Ectodermal cell (in vitro differentiated cells): ENCODE measurements around the gene ADPGK. TPM values are rescaled to one million over a fixed set of nuclear protein-coding genes. Genes with fewer than 3 reads are reported as not detected.

Source experiments
- H3K27ac ChIP-seq: 2 replicates; pipeline ENCODE4 v1.7.0; 2013; ENCODE audit warnings: mild to moderate bottlenecking, low read depth, low read length; ENCODE audit not compliant: insufficient read depth, poor library complexity, severe bottlenecking
- H3K27me3 ChIP-seq: 2 replicates; pipeline ENCODE4 v1.7.0; 2013; ENCODE audit warnings: mild to moderate bottlenecking, low read length; ENCODE audit not compliant: insufficient read depth, control insufficient read depth, poor library complexity, severe bottlenecking
- H3K36me3 ChIP-seq: one replicate; pipeline ENCODE4 v1.7.0; 2013; ENCODE audit warnings: low read length; ENCODE audit not compliant: control insufficient read depth, insufficient read depth
- H3K4me1 ChIP-seq: one replicate; pipeline ENCODE4 v1.7.0; 2013; ENCODE audit warnings: low read length; ENCODE audit not compliant: control insufficient read depth, insufficient read depth
- H3K4me3 ChIP-seq: 2 replicates; pipeline ENCODE4 v1.7.0; 2013; ENCODE audit warnings: low read depth, low read length, control low read depth; ENCODE audit not compliant: insufficient read depth
- H3K9me3 ChIP-seq: 2 replicates; pipeline ENCODE4 v1.7.0; 2013; ENCODE audit warnings: mild to moderate bottlenecking, low read length, moderate library complexity; ENCODE audit not compliant: control insufficient read depth
- WGBS, 2 experiments: methylation state at CpG; one replicate each; pipeline ENCODE4 v1.1.7; 2013; ENCODE audit warnings: missing lambda C conversion rate in 2 of 2; 5-methylcytosine and 5-hydroxymethylcytosine counted together
- polyA plus RNA-seq, 4 experiments: library from polyadenylated mRNA; stranded (reverse); fragments of 50-300 nt; gene quantifications; one replicate each; pipeline ENCODE4 v1.2.3, GENCODE V29; 2013

ADPGK gene
- polyA plus RNA-seq (2013, experiment 1 of 4), result 41.2 TPM
- 40.1 TPM for polyA plus RNA-seq (2013, experiment 2 of 4)
- polyA plus RNA-seq (2013, experiment 3 of 4), result 33.3 TPM
- 36.2 TPM for polyA plus RNA-seq (2013, experiment 4 of 4)

- no peaks in the 10 kb centered on the region for H3K9me3 ChIP-seq
- H3K27me3 ChIP-seq, result no peaks in the 10 kb centered on the region
- peaks cover 4% of the 10 kb centered on the region for H3K4me1 ChIP-seq
- peak within 1 kb of the TSS; percentile 82 for H3K27ac ChIP-seq
- H3K4me3 ChIP-seq, result peak within 1 kb of the TSS; percentile 55
- H3K36me3 ChIP-seq, result no peaks in the 10 kb centered on the region
- 1% methylated on average over 68 of the region's 68 CpGs for whole genome bisulfite sequencing, 2 experiments
Observed at GRCh38 chr15:72783640-72784455, at the start of gene ADPGK. ADPGK (minus strand) TSS chr15:72783758; CDS start chr15:72783691, 67 bp downstream.

- no peak overlapping the region for H3K4me3 ChIP-seq
- H3K27me3 ChIP-seq, result no peaks in the 10 kb centered on the region
- no peaks in the 10 kb centered on the region for H3K36me3 ChIP-seq
- H3K4me1 ChIP-seq, result no peaks in the 10 kb centered on the region
- no peak overlapping the region for H3K27ac ChIP-seq
- no peaks in the 10 kb centered on the region for H3K9me3 ChIP-seq
Observed at GRCh38 chr15:72827226-72827625, 43.7 kb upstream of the ADPGK start.

- WGBS, 2 experiments, result 94 to 97% methylated on average over 9 of the region's 9 CpGs
- Histone ChIP-seq H3K4me1 (no peaks in the 10 kb centered on the region), H3K27me3 (no peaks in the 10 kb centered on the region), H3K4me3 (no peak overlapping the region), H3K9me3 (no peaks in the 10 kb centered on the region), H3K27ac (no peak overlapping the region), H3K36me3 (no peaks in the 10 kb centered on the region)
Observed at GRCh38 chr15:72826611-72827010, 43.1 kb upstream of the ADPGK start.

GRCh38 chr15:72825829-72826228 is 42.3 kb upstream of the ADPGK start:
- WGBS, 2 experiments, result 75 to 83% methylated on average over 4 of the region's 4 CpGs
- Histone ChIP-seq H3K27me3 (no peaks in the 10 kb centered on the region), H3K27ac (no peak overlapping the region), H3K36me3 (no peaks in the 10 kb centered on the region), H3K4me3 (no peak overlapping the region), H3K4me1 (no peaks in the 10 kb centered on the region), H3K9me3 (no peaks in the 10 kb centered on the region)

GRCh38 chr15:72824781-72825180 is 41.2 kb upstream of the ADPGK start:
- 93 to 95% methylated on average over 7 of the region's 7 CpGs for WGBS, 2 experiments

GRCh38 chr15:72824112-72824511 is 40.6 kb upstream of the ADPGK start:
- Histone ChIP-seq H3K9me3 (no peaks in the 10 kb centered on the region), H3K36me3 (no peaks in the 10 kb centered on the region), H3K4me1 (no peaks in the 10 kb centered on the region), H3K27me3 (no peaks in the 10 kb centered on the region), H3K27ac (no peak overlapping the region), H3K4me3 (no peak overlapping the region)
- 91 to 92% methylated on average over 14 of the region's 14 CpGs for WGBS, 2 experiments

More at GRCh38 chr15:72824781-72825180, 41.2 kb upstream of the ADPGK start:
- Histone ChIP-seq H3K4me1 (no peaks in the 10 kb centered on the region), H3K36me3 (no peaks in the 10 kb centered on the region), H3K27ac (no peak overlapping the region), H3K9me3 (no peaks in the 10 kb centered on the region), H3K27me3 (no peaks in the 10 kb centered on the region), H3K4me3 (no peak overlapping the region)

GRCh38 chr15:72820278-72820677 is 36.7 kb upstream of the ADPGK start:
- Histone ChIP-seq H3K9me3 (no peaks in the 10 kb centered on the region), H3K27me3 (no peaks in the 10 kb centered on the region), H3K36me3 (no peaks in the 10 kb centered on the region), H3K4me3 (no peak overlapping the region), H3K27ac (no peak overlapping the region), H3K4me1 (no peaks in the 10 kb centered on the region)
- WGBS, 2 experiments, result 89 to 96% methylated on average over 4 of the region's 4 CpGs

GRCh38 chr15:72818632-72819031 is 35.1 kb upstream of the ADPGK start:
- no peaks in the 10 kb centered on the region for H3K27me3 ChIP-seq
- H3K36me3 ChIP-seq, result no peaks in the 10 kb centered on the region
- H3K4me3 ChIP-seq, result no peak overlapping the region
- 53 to 63% methylated on average over 5 to 6 of the region's 6 CpGs for WGBS, 2 experiments
- H3K27ac ChIP-seq, result no peak overlapping the region
- no peaks in the 10 kb centered on the region for H3K9me3 ChIP-seq
- no peaks in the 10 kb centered on the region for H3K4me1 ChIP-seq

- Histone ChIP-seq H3K4me3 (no peak overlapping the region), H3K9me3 (no peaks in the 10 kb centered on the region), H3K36me3 (no peaks in the 10 kb centered on the region), H3K4me1 (no peaks in the 10 kb centered on the region), H3K27me3 (no peaks in the 10 kb centered on the region), H3K27ac (no peak overlapping the region)
- 68 to 78% methylated on average over 8 of the region's 8 CpGs for WGBS, 2 experiments
Observed at GRCh38 chr15:72813345-72814004, 29.9 kb upstream of the ADPGK start.

- Histone ChIP-seq H3K4me3 (no peak overlapping the region), H3K9me3 (no peaks in the 10 kb centered on the region), H3K36me3 (no peaks in the 10 kb centered on the region), H3K4me1 (no peaks in the 10 kb centered on the region), H3K27me3 (no peaks in the 10 kb centered on the region), H3K27ac (no peak overlapping the region)
- 87 to 90% methylated on average over 4 of the region's 4 CpGs for WGBS, 2 experiments
Observed at GRCh38 chr15:72809329-72809728, 25.8 kb upstream of the ADPGK start.
